Measurements from ENCODE around the gene SH3RF1. TPM values are rescaled to one million over a fixed set of nuclear protein-coding genes. Genes with fewer than 3 reads are reported as not detected.

The SH3RF1 gene
- total RNA-seq, 1 experiment from 2014 or later, result 4.6 TPM

GRCh38 chr4:169128902-169129301, 141.9 kb downstream of the SH3RF1 start:
- Histone ChIP-seq H3K36me3 (replicated peaks; ENCODE audit: control insufficient read depth, insufficient read depth, low read length) (peaks cover 1% of the 10 kb centered on the region), H3K4me3 (ENCODE audit: insufficient read depth, low read depth, low read length) (no peak overlapping the region), H3K27me3 (ENCODE audit: control insufficient read depth, insufficient read depth, low read length) (no peaks in the 10 kb centered on the region)
- DNase-seq, result no peak

- Histone ChIP-seq H3K27me3 (ENCODE audit: control insufficient read depth, insufficient read depth, low read length) (no peaks in the 10 kb centered on the region), H3K36me3 (replicated peaks; ENCODE audit: control insufficient read depth, insufficient read depth, low read length) (peaks cover 1% of the 10 kb centered on the region), H3K4me3 (ENCODE audit: insufficient read depth, low read depth, low read length) (no peak overlapping the region)
- no peak for DNase-seq
Observed at GRCh38 chr4:169127314-169127713, 143.4 kb downstream of the SH3RF1 start.

GRCh38 chr4:169124661-169125060, 146.1 kb downstream of the SH3RF1 start:
- Histone ChIP-seq H3K36me3 (replicated peaks; ENCODE audit: control insufficient read depth, insufficient read depth, low read length) (peaks cover 1% of the 10 kb centered on the region), H3K27me3 (ENCODE audit: control insufficient read depth, insufficient read depth, low read length) (no peaks in the 10 kb centered on the region), H3K4me3 (ENCODE audit: insufficient read depth, low read depth, low read length) (no peak overlapping the region)
- no peak for DNase-seq

- Histone ChIP-seq H3K36me3 (replicated peaks; ENCODE audit: control insufficient read depth, insufficient read depth, low read length) (peaks cover 1% of the 10 kb centered on the region), H3K27me3 (ENCODE audit: control insufficient read depth, insufficient read depth, low read length) (no peaks in the 10 kb centered on the region), H3K4me3 (ENCODE audit: insufficient read depth, low read depth, low read length) (no peak overlapping the region)
- no peak for DNase-seq
Observed at GRCh38 chr4:169122422-169122821, 148.3 kb downstream of the SH3RF1 start.

- H3K36me3 ChIP-seq (replicated peaks; ENCODE audit: control insufficient read depth, insufficient read depth, low read length), result peaks cover 3% of the 10 kb centered on the region
- H3K4me3 ChIP-seq (ENCODE audit: insufficient read depth, low read depth, low read length), result no peak overlapping the region
- H3K27me3 ChIP-seq (ENCODE audit: control insufficient read depth, insufficient read depth, low read length), result no peaks in the 10 kb centered on the region
- peak; percentile 26 for DNase-seq
Observed at GRCh38 chr4:169121861-169122382, 148.8 kb downstream of the SH3RF1 start.

- no peak for DNase-seq
- Histone ChIP-seq H3K4me3 (ENCODE audit: insufficient read depth, low read depth, low read length) (no peak overlapping the region), H3K36me3 (replicated peaks; ENCODE audit: control insufficient read depth, insufficient read depth, low read length) (peaks cover 8% of the 10 kb centered on the region), H3K27me3 (ENCODE audit: control insufficient read depth, insufficient read depth, low read length) (no peaks in the 10 kb centered on the region)
Observed at GRCh38 chr4:169120624-169121023, 150.1 kb downstream of the SH3RF1 start.

- no peaks in the 10 kb centered on the region for H3K27me3 ChIP-seq (ENCODE audit: control insufficient read depth, insufficient read depth, low read length)
- DNase-seq, result no peak
- peaks cover 8% of the 10 kb centered on the region for H3K36me3 ChIP-seq (replicated peaks; ENCODE audit: control insufficient read depth, insufficient read depth, low read length)
- H3K4me3 ChIP-seq (ENCODE audit: insufficient read depth, low read depth, low read length), result no peak overlapping the region
Observed at GRCh38 chr4:169119536-169119935, 151.2 kb downstream of the SH3RF1 start.

GRCh38 chr4:169117591-169118081, 153.1 kb downstream of the SH3RF1 start:
- no peaks in the 10 kb centered on the region for H3K27me3 ChIP-seq (ENCODE audit: control insufficient read depth, insufficient read depth, low read length)
- DNase-seq, result no peak
- H3K36me3 ChIP-seq (replicated peaks; ENCODE audit: control insufficient read depth, insufficient read depth, low read length), result peaks cover 8% of the 10 kb centered on the region
- H3K4me3 ChIP-seq (ENCODE audit: insufficient read depth, low read depth, low read length), result no peak overlapping the region

GRCh38 chr4:169116270-169116901, 154.4 kb downstream of the SH3RF1 start:
- no peak for DNase-seq
- no peak overlapping the region for H3K4me3 ChIP-seq (ENCODE audit: insufficient read depth, low read depth, low read length)
- H3K27me3 ChIP-seq (ENCODE audit: control insufficient read depth, insufficient read depth, low read length), result no peaks in the 10 kb centered on the region
- peaks cover 7% of the 10 kb centered on the region for H3K36me3 ChIP-seq (replicated peaks; ENCODE audit: control insufficient read depth, insufficient read depth, low read length)

GRCh38 chr4:169115897-169116254, 154.9 kb downstream of the SH3RF1 start:
- peak; percentile 23 for DNase-seq
- Histone ChIP-seq H3K4me3 (ENCODE audit: insufficient read depth, low read depth, low read length) (no peak overlapping the region), H3K36me3 (replicated peaks; ENCODE audit: control insufficient read depth, insufficient read depth, low read length) (peaks cover 7% of the 10 kb centered on the region), H3K27me3 (ENCODE audit: control insufficient read depth, insufficient read depth, low read length) (no peaks in the 10 kb centered on the region)

- H3K4me3 ChIP-seq (ENCODE audit: insufficient read depth, low read depth, low read length), result no peak overlapping the region
- no peak for DNase-seq
- peaks cover 7% of the 10 kb centered on the region for H3K36me3 ChIP-seq (replicated peaks; ENCODE audit: control insufficient read depth, insufficient read depth, low read length)
- H3K27me3 ChIP-seq (ENCODE audit: control insufficient read depth, insufficient read depth, low read length), result no peaks in the 10 kb centered on the region
Observed at GRCh38 chr4:169115144-169115896, 155.4 kb downstream of the SH3RF1 start.

GRCh38 chr4:169114341-169114974, 156.3 kb downstream of the SH3RF1 start:
- Histone ChIP-seq H3K4me3 (ENCODE audit: insufficient read depth, low read depth, low read length) (no peak overlapping the region), H3K36me3 (replicated peaks; ENCODE audit: control insufficient read depth, insufficient read depth, low read length) (peaks cover 7% of the 10 kb centered on the region), H3K27me3 (ENCODE audit: control insufficient read depth, insufficient read depth, low read length) (no peaks in the 10 kb centered on the region)
- no peak for DNase-seq

GRCh38 chr4:169110633-169111032, 160.1 kb downstream of the SH3RF1 start:
- Histone ChIP-seq H3K36me3 (replicated peaks; ENCODE audit: control insufficient read depth, insufficient read depth, low read length) (no peaks in the 10 kb centered on the region; the same call in none of the 2 replicates), H3K4me3 (ENCODE audit: insufficient read depth, low read depth, low read length) (no peak overlapping the region), H3K27me3 (ENCODE audit: control insufficient read depth, insufficient read depth, low read length) (no peaks in the 10 kb centered on the region)
- no peak for DNase-seq

GRCh38 chr4:169109035-169109675, 161.6 kb downstream of the SH3RF1 start:
- no peak overlapping the region for H3K4me3 ChIP-seq (ENCODE audit: insufficient read depth, low read depth, low read length)
- no peak for DNase-seq
- no peaks in the 10 kb centered on the region for H3K27me3 ChIP-seq (ENCODE audit: control insufficient read depth, insufficient read depth, low read length)
- H3K36me3 ChIP-seq (replicated peaks; ENCODE audit: control insufficient read depth, insufficient read depth, low read length), result no peaks in the 10 kb centered on the region; the same call in none of the 2 replicates
